H9 (cell line): ENCODE data around the gene POLA1. TPM values are rescaled to one million over a fixed set of nuclear protein-coding genes. Genes with fewer than 3 reads are reported as not detected.

Experiments used
- DNase-seq: peaks from one replicate; pipeline ENCODE4 v3.0.0-alpha.2; 2017
- H2AFZ ChIP-seq: one replicate; pipeline ENCODE4 v1.6.1; 2013; ENCODE audit warnings: mild to moderate bottlenecking, low read length, control low read depth, moderate library complexity
- H2AK5ac ChIP-seq: 2 replicates; pipeline ENCODE4 v1.6.1; 2013; ENCODE audit warnings: low read length, control low read depth, mixed read lengths; ENCODE audit not compliant: insufficient read length
- H2BK120ac ChIP-seq: one replicate; pipeline ENCODE4 v1.6.1; 2013; ENCODE audit warnings: low read depth, mild to moderate bottlenecking, low read length, control low read depth, inconsistent platforms; ENCODE audit not compliant: poor library complexity, severe bottlenecking
- H2BK12ac ChIP-seq: 2 replicates; pipeline ENCODE4 v1.6.1; 2013; ENCODE audit warnings: low read length, control low read depth, mixed read lengths, low read depth; ENCODE audit not compliant: insufficient read length
- H2BK15ac ChIP-seq: 2 replicates; pipeline ENCODE4 v1.6.1; 2013; ENCODE audit warnings: low read depth, low read length, control low read depth
- H2BK20ac ChIP-seq: one replicate; pipeline ENCODE4 v1.6.1; 2013; ENCODE audit warnings: low read depth, mild to moderate bottlenecking, low read length, control low read depth, inconsistent platforms; ENCODE audit not compliant: poor library complexity, severe bottlenecking
- H2BK5ac ChIP-seq: 2 replicates; pipeline ENCODE4 v1.6.1; 2013; ENCODE audit warnings: low read length, control low read depth, mixed read lengths; ENCODE audit not compliant: insufficient read length
- H3K14ac ChIP-seq: 2 replicates; pipeline ENCODE4 v1.6.1; 2013; ENCODE audit warnings: low read length, control low read depth; ENCODE audit not compliant: insufficient read depth
- H3K18ac ChIP-seq: 2 replicates; pipeline ENCODE4 v1.6.1; 2013; ENCODE audit warnings: low read depth, mild to moderate bottlenecking, mixed read lengths, low read length, control low read depth; ENCODE audit not compliant: insufficient read length
- H3K23ac ChIP-seq: 2 replicates; pipeline ENCODE4 v1.6.1; 2013; ENCODE audit warnings: low read length, control low read depth, mixed read lengths, low read depth; ENCODE audit not compliant: insufficient read length
- H3K23me2 ChIP-seq: 2 replicates; pipeline ENCODE4 v1.6.1; 2013; ENCODE audit warnings: low read depth, mild to moderate bottlenecking, mixed read lengths, low read length, control low read depth; ENCODE audit not compliant: insufficient read length, poor library complexity, severe bottlenecking
- H3K27ac ChIP-seq: 2 replicates; pipeline ENCODE4 v1.5.1; 2013; ENCODE audit warnings: low read length, control low read depth, mixed read lengths, low read depth; ENCODE audit not compliant: insufficient read length
- H3K27me3 ChIP-seq: 2 replicates; pipeline ENCODE4 v1.6.1; 2013; ENCODE audit warnings: low read length, control low read depth, inconsistent platforms; ENCODE audit not compliant: insufficient read depth
- H3K4ac ChIP-seq: 2 replicates; pipeline ENCODE4 v1.6.1; 2013; ENCODE audit warnings: low read depth, mild to moderate bottlenecking, control low read depth, inconsistent platforms, low read length, moderate library complexity
- H3K4me1 ChIP-seq: 2 replicates; pipeline ENCODE4 v1.6.1; 2013; ENCODE audit warnings: low read length, control low read depth, inconsistent platforms; ENCODE audit not compliant: insufficient read depth
- H3K4me2 ChIP-seq: 2 replicates; pipeline ENCODE4 v1.6.1; 2013; ENCODE audit warnings: low read length, control low read depth, mixed read lengths; ENCODE audit not compliant: insufficient read length, insufficient read depth
- H3K56ac ChIP-seq: 2 replicates; pipeline ENCODE4 v1.6.1; 2013; ENCODE audit warnings: low read depth, mild to moderate bottlenecking, mixed read lengths, low read length, control low read depth; ENCODE audit not compliant: insufficient read length
- H3K79me1 ChIP-seq: 2 replicates; pipeline ENCODE4 v1.6.1; 2013; ENCODE audit warnings: low read depth, mild to moderate bottlenecking, moderate library complexity, low read length, control low read depth, inconsistent platforms; ENCODE audit not compliant: insufficient read depth, poor library complexity, severe bottlenecking
- H3K79me2 ChIP-seq: 2 replicates; pipeline ENCODE4 v1.6.1; 2013; ENCODE audit warnings: low read length, control low read depth, inconsistent platforms; ENCODE audit not compliant: insufficient read depth
- H3K9ac ChIP-seq: 2 replicates; pipeline ENCODE4 v1.6.1; 2013; ENCODE audit warnings: low read length, control low read depth, mixed read lengths; ENCODE audit not compliant: insufficient read length; ENCODE audit errors: extremely low read depth
- H3K9me3 ChIP-seq: one replicate; pipeline ENCODE4 v1.6.1; 2013; ENCODE audit warnings: low read depth, low read length, inconsistent platforms; ENCODE audit not compliant: control insufficient read depth
- H3T11ph ChIP-seq: one replicate; pipeline ENCODE4 v1.6.1; 2013; ENCODE audit warnings: mild to moderate bottlenecking, low read length, control low read depth, inconsistent platforms
- H4K20me1 ChIP-seq: one replicate; pipeline ENCODE4 v1.6.1; 2013; ENCODE audit not compliant: control insufficient read depth, insufficient read length, insufficient read depth
- H4K5ac ChIP-seq: 2 replicates; pipeline ENCODE4 v1.6.1; 2013; ENCODE audit warnings: low read depth, mild to moderate bottlenecking, mixed read lengths, low read length, control low read depth; ENCODE audit not compliant: insufficient read length
- H4K8ac ChIP-seq: replicated peaks from 2 replicates; pipeline ENCODE4 v1.6.1; 2013; ENCODE audit warnings: low read length, control low read depth, mixed read lengths, low read depth; ENCODE audit not compliant: insufficient read length
- H4K91ac ChIP-seq: 2 replicates; pipeline ENCODE4 v1.6.1; 2013; ENCODE audit warnings: low read depth, mild to moderate bottlenecking, moderate library complexity, mixed read lengths, low read length, control low read depth; ENCODE audit not compliant: insufficient read length
- H3K27ac Mint-ChIP-seq, 3 experiments: 2 replicates in 2 of 3; 3 replicates in 1 of 3; pipeline ENCODE4 v1.8.0; 2020 to 2021; ENCODE audit warnings: mixed read lengths in 3 of 3, mild to moderate bottlenecking in 1 of 3, moderate library complexity in 1 of 3
- H3K27me3 Mint-ChIP-seq: 2 replicates; pipeline ENCODE4 v1.8.0; 2021; ENCODE audit warnings: low read depth, mild to moderate bottlenecking, moderate library complexity, mixed read lengths
- H3K36me3 Mint-ChIP-seq, 3 experiments: 2 replicates in 2 of 3; 3 replicates in 1 of 3; pipeline ENCODE4 v1.8.0; 2020 to 2021; ENCODE audit warnings: low read depth in 3 of 3, mixed read lengths in 3 of 3; ENCODE audit not compliant: insufficient read depth in 1 of 3
- H3K4me1 Mint-ChIP-seq, 2 experiments: 2 replicates each; pipeline ENCODE4 v1.8.0; 2020; ENCODE audit warnings: mixed read lengths in 2 of 2
- H3K4me3 Mint-ChIP-seq, 2 experiments: 2 replicates in 1 of 2; 3 replicates in 1 of 2; pipeline ENCODE4 v1.8.0; 2020 to 2021; ENCODE audit warnings: mild to moderate bottlenecking in 2 of 2, mixed read lengths in 2 of 2, moderate library complexity in 1 of 2
- H3K9me3 Mint-ChIP-seq, 2 experiments: 2 replicates in 1 of 2; 3 replicates in 1 of 2; pipeline ENCODE4 v1.8.0; 2020; ENCODE audit warnings: mild to moderate bottlenecking in 2 of 2, mixed read lengths in 2 of 2, moderate library complexity in 1 of 2
- WGBS: extraction: QIAGEN DNeasy Blood & Tissue Kit; methylation state at CpG from one replicate; pipeline ENCODE4 v1.1.7; 2013; ENCODE audit warnings: missing lambda C conversion rate, low lambda C conversion rate, mixed read lengths; ENCODE audit not compliant: insufficient read length; ENCODE audit errors: extremely low coverage; 5-methylcytosine and 5-hydroxymethylcytosine counted together
- total RNA-seq: library from RNA; stranded (reverse); gene quantifications from 2 replicates; pipeline ENCODE4 v1.2.1, GENCODE V29; 2021
- TF ChIP-seq, protein P1 (sequence below): fragments of 200-600 bp; sonication (generic); conservative IDR thresholded peaks from 3 replicates; pipeline ENCODE4 v1.8.0; 2021; ENCODE audit warnings: antibody characterized with exemption, mild to moderate bottlenecking

The POLA1 gene
- total RNA-seq, 1 experiment from 2014 or later, result 60.2 TPM

DNA sequence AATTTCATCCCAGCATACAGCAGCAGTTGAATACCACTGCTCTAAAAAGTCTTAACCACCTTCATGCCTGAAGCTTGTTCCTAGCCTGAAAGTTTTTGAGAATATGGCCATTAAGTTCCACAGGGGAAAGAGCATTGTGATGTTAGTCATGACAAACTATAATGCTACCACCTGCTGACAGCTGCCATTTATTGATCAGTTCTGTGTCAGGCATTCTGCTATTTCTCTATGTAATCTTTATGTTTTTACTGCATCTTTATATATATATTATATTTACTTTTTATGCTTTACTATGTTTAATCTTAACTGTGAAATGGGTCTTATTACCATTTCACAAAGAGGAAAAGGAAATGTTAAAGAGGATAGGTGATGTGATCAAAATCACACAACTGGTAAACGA, 268.1 kb downstream of the POLA1 start:
- Histone ChIP-seq H2AFZ (no peak overlapping the region), H4K20me1 (no peaks in the 10 kb centered on the region), H4K8ac (no peak overlapping the region), H2BK5ac (no peak overlapping the region), H2BK12ac (no peak overlapping the region), H2AK5ac (no peak overlapping the region), H3K27me3 (no peaks in the 10 kb centered on the region), H2BK120ac (no peak overlapping the region), H3T11ph (no peak overlapping the region), H4K91ac (no peak overlapping the region), H4K5ac (no peak overlapping the region), H3K4ac (no peak overlapping the region), H3K9me3 (no peaks in the 10 kb centered on the region), H3K56ac (no peak overlapping the region), H3K23ac (no peak overlapping the region), H3K18ac (no peak overlapping the region), H3K9ac (no peak overlapping the region), H3K4me1 (no peaks in the 10 kb centered on the region; the same call in 1 of the 2 replicates), H3K23me2 (no peaks in the 10 kb centered on the region), H3K79me1 (no peaks in the 10 kb centered on the region), H3K79me2 (no peaks in the 10 kb centered on the region), H3K14ac (no peak overlapping the region), H2BK15ac (no peak overlapping the region), H2BK20ac (no peak overlapping the region), H3K27ac (no peak overlapping the region), H3K4me2 (no peak overlapping the region)
- Mint-ChIP-seq H3K27ac (peak overlapping the region in 1 of 3 experiments; percentile 36; a peak in 3 of 7 replicates), H3K4me3 (no peak overlapping the region), H3K36me3 (peaks cover 0 to 3% (median 0%) of the 10 kb centered on the region in 3 experiments; a peak in 1 of 7 replicates), H3K27me3 (no peaks in the 10 kb centered on the region), H3K4me1 (peaks cover 31 to 39% of the 10 kb centered on the region in 2 experiments), H3K9me3 (no peaks in the 10 kb centered on the region)
- no peak for DNase-seq
- TF ChIP-seq, protein P1, sequence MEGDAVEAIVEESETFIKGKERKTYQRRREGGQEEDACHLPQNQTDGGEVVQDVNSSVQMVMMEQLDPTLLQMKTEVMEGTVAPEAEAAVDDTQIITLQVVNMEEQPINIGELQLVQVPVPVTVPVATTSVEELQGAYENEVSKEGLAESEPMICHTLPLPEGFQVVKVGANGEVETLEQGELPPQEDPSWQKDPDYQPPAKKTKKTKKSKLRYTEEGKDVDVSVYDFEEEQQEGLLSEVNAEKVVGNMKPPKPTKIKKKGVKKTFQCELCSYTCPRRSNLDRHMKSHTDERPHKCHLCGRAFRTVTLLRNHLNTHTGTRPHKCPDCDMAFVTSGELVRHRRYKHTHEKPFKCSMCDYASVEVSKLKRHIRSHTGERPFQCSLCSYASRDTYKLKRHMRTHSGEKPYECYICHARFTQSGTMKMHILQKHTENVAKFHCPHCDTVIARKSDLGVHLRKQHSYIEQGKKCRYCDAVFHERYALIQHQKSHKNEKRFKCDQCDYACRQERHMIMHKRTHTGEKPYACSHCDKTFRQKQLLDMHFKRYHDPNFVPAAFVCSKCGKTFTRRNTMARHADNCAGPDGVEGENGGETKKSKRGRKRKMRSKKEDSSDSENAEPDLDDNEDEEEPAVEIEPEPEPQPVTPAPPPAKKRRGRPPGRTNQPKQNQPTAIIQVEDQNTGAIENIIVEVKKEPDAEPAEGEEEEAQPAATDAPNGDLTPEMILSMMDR, result no peak
- WGBS, result no CpG with 5 or more reads among the region's 1 CpG
